HepG2 (cell line): Measurements from ENCODE around the gene RECQL5. TPM values are rescaled to one million over a fixed set of nuclear protein-coding genes. Genes with fewer than 3 reads are reported as not detected.
A peak's percentile ranks its signal among the peaks of the same experiment; 100 is the strongest.

Experiments
- ATAC-seq: fragments of 200-7000 bp; cut with Tn5 transposase; 3 replicates; pipeline ENCODE4 v1.9.1; 2020; ENCODE audit warnings: mild to moderate bottlenecking, moderate library complexity
- BruUV-seq: library from RNA; stranded (reverse); fragments of 400-500 nt; replicated peaks from 2 replicates; lab custom pipeline; 2021; lab: Mats Ljungman, UMichigan
- CTCF ChIA-PET: fragments of 300-600 bp; formaldehyde crosslinking; extraction: SDS; loops from one replicate; lab custom pipeline; 2021; ENCODE audit warnings: low total read pairs, inconsistent platforms, low intra/inter-chr PET ratio; lab: Yijun Ruan, JAX
- POLR2A ChIA-PET: fragments of 350-600 bp; sonication (Branson Sonifier 250); formaldehyde crosslinking; loops from one replicate; lab custom pipeline; 2020; ENCODE audit warnings: antibody characterized with exemption, inconsistent platforms; lab: Yijun Ruan, JAX
- DNase-seq: peaks from one replicate; pipeline ENCODE4 v3.0.0-alpha.2; 2015; ENCODE audit warnings: low spot score
- FAIRE-seq: peaks from 3 replicates; lab custom pipeline; 2011; peaks lifted over from hg19 to GRCh38; lab: Jason Lieb, UNC
- H2AFZ ChIP-seq: one replicate; pipeline ENCODE4 v1.6.1; 2011; ENCODE audit warnings: low read length, inconsistent platforms
- H3K27ac ChIP-seq: fragments of 300-600 bp; 3 replicates; pipeline ENCODE4 v1.8.0; 2011; ENCODE audit warnings: mixed run types, mild to moderate bottlenecking, mixed read lengths, low read length, inconsistent platforms; ENCODE audit not compliant: insufficient read depth; ENCODE audit errors: extremely low read length
- H3K27me3 ChIP-seq, 2 experiments: fragments of 200-600 bp in 1 of 2; 2 replicates in 1 of 2; 3 replicates in 1 of 2; pipeline versions ENCODE4 v1.6.0 to v1.8.0; 2011; ENCODE audit warnings: low read length in 2 of 2, mild to moderate bottlenecking in 2 of 2, moderate library complexity in 2 of 2, inconsistent platforms in 1 of 2; ENCODE audit not compliant: insufficient read depth in 2 of 2, control insufficient read depth in 1 of 2
- H3K36me3 ChIP-seq, 2 experiments: fragments of 200-600 bp in 1 of 2; replicated peaks in 1 of 2; 2 replicates in 1 of 2; 3 replicates in 1 of 2; pipeline versions ENCODE4 v1.5.1 to v1.8.0; 2011; ENCODE audit warnings: low read length in 2 of 2, inconsistent platforms in 1 of 2; ENCODE audit not compliant: insufficient read depth in 2 of 2, control insufficient read depth in 1 of 2
- H3K4me1 ChIP-seq: 2 replicates; pipeline ENCODE4 v1.5.1; 2012; ENCODE audit warnings: low read length, inconsistent platforms; ENCODE audit not compliant: insufficient read depth
- H3K4me2 ChIP-seq: 2 replicates; pipeline ENCODE4 v1.6.0; 2011; ENCODE audit warnings: low read depth, low read length, inconsistent platforms
- H3K4me3 ChIP-seq, 3 experiments: fragments of 200-600 bp in 1 of 3; sonication (generic), shearing (Covaris generic) in 1 of 3; replicated peaks in 1 of 3; 2 replicates each; pipeline ENCODE4 v1.5.1; 2011 to 2016; ENCODE audit warnings: low read length in 3 of 3, inconsistent platforms in 2 of 3, low read depth in 2 of 3, mild to moderate bottlenecking in 2 of 3, control low read depth in 1 of 3, mixed read lengths in 1 of 3; ENCODE audit not compliant: insufficient read depth in 1 of 3
- H3K79me2 ChIP-seq: one replicate; pipeline ENCODE4 v1.6.1; 2011; ENCODE audit warnings: low read length, inconsistent platforms; ENCODE audit not compliant: insufficient read depth
- H3K9ac ChIP-seq: 2 replicates; pipeline ENCODE4 v1.6.0; 2011; ENCODE audit warnings: mild to moderate bottlenecking, low read depth, low read length, inconsistent platforms; ENCODE audit not compliant: insufficient read depth
- H3K9me3 ChIP-seq: 2 replicates; pipeline ENCODE4 v1.5.1; 2012; ENCODE audit warnings: mild to moderate bottlenecking, low read length
- H4K20me1 ChIP-seq: 2 replicates; pipeline ENCODE4 v1.6.0; 2011; ENCODE audit warnings: inconsistent platforms, mild to moderate bottlenecking, low read length, moderate library complexity; ENCODE audit not compliant: insufficient read depth
- AKAP8 ChIP-seq: sonication (generic); formaldehyde crosslinking; IDR thresholded peaks from 2 replicates; pipeline ENCODE4 v1.5.1; 2020; ENCODE audit warnings: mild to moderate bottlenecking, missing genetic modification reagents
- E2F1 ChIP-seq: sonication (generic); formaldehyde crosslinking; IDR thresholded peaks from 2 replicates; pipeline ENCODE4 v1.5.0; 2020; ENCODE audit warnings: missing genetic modification reagents
- ESRRA ChIP-seq: sonication (generic); formaldehyde crosslinking; IDR thresholded peaks from 2 replicates; pipeline ENCODE4 v1.5.1; 2020; ENCODE audit warnings: mild to moderate bottlenecking, low read depth, missing genetic modification reagents
- ETS1 ChIP-seq: sonication (generic); formaldehyde crosslinking; IDR thresholded peaks from 2 replicates; pipeline ENCODE4 v1.4.0; 2020; ENCODE audit warnings: missing genetic modification reagents
- HOXA7 ChIP-seq: sonication (generic); formaldehyde crosslinking; IDR thresholded peaks from 2 replicates; pipeline ENCODE4 v1.8.1; 2022; ENCODE audit warnings: mild to moderate bottlenecking, missing genetic modification reagents, moderate library complexity
- RXRA ChIP-seq: sonication (generic); formaldehyde crosslinking; IDR thresholded peaks from 2 replicates; pipeline ENCODE4 v1.5.1; 2020; ENCODE audit warnings: missing genetic modification reagents
- U2AF2 ChIP-seq: fragments of 200-400 bp; formaldehyde crosslinking; IDR thresholded peaks from 2 replicates; pipeline ENCODE4 v1.6.1; 2017; ENCODE audit warnings: low read depth, mild to moderate bottlenecking, low read length
- ZBTB1 ChIP-seq: sonication (generic); formaldehyde crosslinking; IDR thresholded peaks from 2 replicates; pipeline ENCODE4 v1.4.0; 2020; ENCODE audit warnings: missing genetic modification reagents, borderline replicate concordance
- ZFX ChIP-seq: sonication (generic); formaldehyde crosslinking; IDR thresholded peaks from 2 replicates; pipeline ENCODE4 v1.4.0; 2020; ENCODE audit warnings: mild to moderate bottlenecking, low read depth, missing genetic modification reagents, moderate library complexity
- ZNF337 ChIP-seq: sonication (generic); formaldehyde crosslinking; IDR thresholded peaks from 2 replicates; pipeline ENCODE4 v1.5.1; 2020; ENCODE audit warnings: missing genetic modification reagents, low read depth, mild to moderate bottlenecking, borderline replicate concordance
- WGBS: methylation state at CpG from one replicate; pipeline ENCODE4 v1.1.6; 2017; ENCODE audit warnings: low lambda C conversion rate; 5-methylcytosine and 5-hydroxymethylcytosine counted together
- in situ Hi-C: cut with HindIII; loops from 2 replicates; pipeline ENCODE4 v1.10.0; 2017; ENCODE audit warnings: low pct_unique_long_range_greater_than_20kb; ENCODE audit not compliant: extremely low pct_ligation_motif_present
- intact Hi-C: fragments of 100-400 bp; cut with micrococcal nuclease; formaldehyde crosslinking; loops from one replicate; pipeline ENCODE4 v1.10.0; 2022; ENCODE audit not compliant: unreplicated experiment
- polyA plus RNA-seq, 8 experiments: library from polyadenylated mRNA; depleted of rRNA in 3 of 8; stranded (reverse) in 7 of 8; unstranded in 1 of 8; fragments of >200 nt; fragmentation: Illumina TruSeq in 4 of 8; extraction: Trizol in 4 of 8; gene quantifications; 2 replicates each; pipeline versions ENCODE4 v1.2.1 to v1.2.3, GENCODE V29; 2011 to 2016; ENCODE audit warnings: low read depth in 4 of 8, missing spikeins in 1 of 8, mixed read lengths in 1 of 8; ENCODE audit not compliant: insufficient read depth in 1 of 8
- total RNA-seq, 5 experiments: library from RNA; depleted of rRNA; stranded (reverse); fragments of >200 nt; fragmentation: Illumina TruSeq; extraction: Trizol; gene quantifications; 2 replicates each; pipeline ENCODE4 v1.2.3, GENCODE V29; 2016; ENCODE audit warnings: low read depth in 1 of 5

RECQL5 gene
- total and polyA plus RNA-seq, 2 of the 13 experiments (the other 11 are each of a cell fraction or from before 2014, with no cell fraction given) = 27.7 to 32.0 TPM

DNA sequence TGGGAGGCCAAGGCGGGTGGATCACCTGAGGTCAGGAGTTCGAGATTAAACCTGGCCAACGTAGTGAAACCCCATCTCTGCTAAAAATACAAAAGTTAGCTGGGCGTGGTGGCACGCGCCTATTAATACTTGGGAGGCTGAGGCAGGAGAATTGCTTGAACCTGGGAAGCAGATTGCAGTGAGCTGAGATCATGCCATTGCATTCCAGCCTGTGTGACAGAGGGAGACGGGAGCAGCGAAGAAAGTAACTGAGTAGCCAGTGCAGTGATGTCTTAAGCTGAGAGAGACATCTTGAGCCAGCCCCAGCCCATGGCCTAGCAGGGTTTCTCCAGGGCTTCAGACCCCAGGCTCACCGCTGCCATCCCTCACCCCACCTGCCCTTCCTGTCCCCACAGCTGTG is 43.6 kb downstream of the RECQL5 start:
- peaks cover 6% of the 10 kb centered on the region; the same call in 1 of the 2 replicates for H3K4me1 ChIP-seq
- peaks cover 0 to 4% of the 10 kb centered on the region in 2 experiments; a peak in 1 of 5 replicates for H3K36me3 ChIP-seq
- no peak for ATAC-seq
- no peak overlapping the region for H3K4me2 ChIP-seq
- no peaks in the 10 kb centered on the region for H3K9me3 ChIP-seq
- no peak overlapping the region for H2AFZ ChIP-seq
- no peaks in the 10 kb centered on the region for H3K79me2 ChIP-seq
- ChIA-PET POLR2A (interaction anchor here (0.6 to 3.7 kb wide), 4 partner anchors 10 to 156 kb away, joined by 3 to 16 read pairs (median 8); partner anchors contain the start of gene SMIM5), CTCF (no interaction called here)
- H3K27ac ChIP-seq = no peak overlapping the region
- H3K9ac ChIP-seq = no peak overlapping the region
- in situ Hi-C loops = no loop called here
- intact Hi-C loops = no loop called here
- WGBS = 94% methylated on average over 8 of the region's 9 CpGs
- BruUV-seq = no TSS peak
- no peaks in the 10 kb centered on the region for H3K27me3 ChIP-seq
- FAIRE-seq = no peak
- H3K4me3 ChIP-seq = no peak overlapping the region
- DNase-seq = no peak
- no peaks in the 10 kb centered on the region; the same call in 1 of the 2 replicates for H4K20me1 ChIP-seq
- TF ChIP-seq HOXA7 (CRISPR knock-in tag) (no peak), ZNF337 (CRISPR knock-in tag) (no peak), ZFX (no peak), U2AF2 (no peak), AKAP8 (CRISPR knock-in tag) (0 out of 2 replicates have a peak, but pooled peaks have one; percentile 22)

DNA sequence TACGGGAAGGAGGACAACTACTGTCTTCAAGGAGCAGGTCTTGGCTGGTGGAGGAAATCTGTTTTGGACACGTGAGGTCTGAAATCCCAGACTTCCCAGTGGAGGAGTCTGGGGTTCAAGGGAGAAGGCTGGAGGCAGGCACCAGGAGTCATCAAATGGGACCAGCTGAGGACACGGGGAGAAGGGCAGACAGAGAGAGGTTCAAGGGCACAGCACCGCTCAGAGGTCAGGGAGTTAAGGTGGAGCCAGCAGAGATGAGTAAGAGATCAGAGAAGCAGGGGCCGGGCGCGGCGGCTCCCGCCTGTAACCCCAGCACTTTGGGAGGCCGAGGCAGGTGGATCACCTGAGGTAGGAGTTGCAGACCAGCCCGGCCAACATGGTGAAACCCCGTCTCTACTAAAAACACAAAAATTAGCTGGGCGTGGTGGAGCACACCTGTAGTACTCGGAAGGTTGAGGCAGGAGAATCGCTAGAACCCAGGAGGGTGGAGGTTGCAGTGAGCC is 44.1 kb downstream of the RECQL5 start:
- no peak for DNase-seq
- CTCF ChIA-PET = no interaction called here
- Histone ChIP-seq H3K4me2 (no peak overlapping the region), H4K20me1 (no peaks in the 10 kb centered on the region; the same call in 1 of the 2 replicates), H3K9ac (no peak overlapping the region), H3K27ac (no peak overlapping the region), H3K4me3 (no peak overlapping the region), H3K27me3 (no peaks in the 10 kb centered on the region), H3K4me1 (peaks cover 6% of the 10 kb centered on the region; the same call in 1 of the 2 replicates), H3K9me3 (no peaks in the 10 kb centered on the region), H2AFZ (no peak overlapping the region), H3K79me2 (no peaks in the 10 kb centered on the region), H3K36me3 (peaks cover 0 to 2% of the 10 kb centered on the region in 2 experiments; a peak in 1 of 5 replicates)
- TF ChIP-seq E2F1 (CRISPR knock-in tag) (no peak), ZBTB1 (CRISPR knock-in tag) (0 out of 2 replicates have a peak, but pooled peaks have one; percentile 47), RXRA (CRISPR knock-in tag) (0 out of 2 replicates have a peak, but pooled peaks have one; percentile 13), ESRRA (CRISPR knock-in tag) (peak; percentile 79), ETS1 (CRISPR knock-in tag) (0 out of 2 replicates have a peak, but pooled peaks have one; percentile 30)
- POLR2A ChIA-PET = interaction anchor here (3.7 kb wide), 1 partner anchor 10 kb away, joined by 12 read pairs; the partner anchor contains the start of gene SMIM5
- 69% methylated on average over 15 of the region's 15 CpGs for WGBS
- no TSS peak for BruUV-seq
- intact Hi-C loops (no loop called here), in situ Hi-C loops (no loop called here)
- FAIRE-seq = no peak
- ATAC-seq = no peak
